ENCODE data around the gene CYP17A1. TPM values are rescaled to one million over a fixed set of nuclear protein-coding genes. Genes with fewer than 3 reads are reported as not detected.
"Not testable (repeated sequence)": the region's sequence is repeated elsewhere in the genome, so short reads cannot be mapped to it uniquely, and the experiment has no call there.

The CYP17A1 gene
- total and polyA plus RNA-seq, 2 donors from 2014 or later, result 3.3 to 11.6 TPM

GRCh38 chr10:102841827-102842345 is 4.7 kb upstream of the CYP17A1 start:
- no peak overlapping the region for H3K9ac ChIP-seq (ENCODE audit: low read length in 3 of 3)
- FAIRE-seq (no peak), DNase-seq (no peak)
- intact Hi-C loops (cut with DNase I), result no loop called here
- H3K4me1 ChIP-seq (ENCODE audit: control insufficient read depth in 2 of 3, insufficient read depth in 2 of 3, low read depth in 1 of 3, low read length in 3 of 3), result peaks cover 0 to 4% (median 0%) of the 10 kb centered on the region in 3 donors
- peaks cover 0 to 12% (median 4%) of the 10 kb centered on the region in 3 donors for H3K9me3 ChIP-seq (ENCODE audit: control insufficient read depth in 2 of 3, insufficient read depth in 1 of 3, low read length in 3 of 3)
- no peak for TF ChIP-seq CTCF (IDR thresholded peaks at IDR 0.05; ENCODE audit: borderline replicate concordance, extremely low read depth, insufficient read depth)
- H3K27me3 ChIP-seq (ENCODE audit: control insufficient read depth, insufficient read depth, low read length), result no peaks in the 10 kb centered on the region
- no peaks in the 10 kb centered on the region for H3K36me3 ChIP-seq (ENCODE audit: control insufficient read depth in 2 of 3, insufficient read depth in 3 of 3, low read length in 3 of 3)
- no peak overlapping the region for H3K4me3 ChIP-seq (ENCODE audit: low read length in 3 of 3)
- no peak overlapping the region for H3K27ac ChIP-seq (ENCODE audit: low read depth in 2 of 2, low read length in 2 of 2)

GRCh38 chr10:102838276-102838927 is 1.2 kb upstream of the CYP17A1 start:
- H3K27ac ChIP-seq (ENCODE audit: low read depth in 2 of 2, low read length in 2 of 2); H3K4me1 ChIP-seq (ENCODE audit: control insufficient read depth in 2 of 3, insufficient read depth in 2 of 3, low read depth in 1 of 3, low read length in 3 of 3); intact Hi-C loops (cut with DNase I); H3K9ac ChIP-seq (ENCODE audit: low read length in 3 of 3); H3K4me3 ChIP-seq (ENCODE audit: low read length in 3 of 3); H3K27me3 ChIP-seq (ENCODE audit: control insufficient read depth, insufficient read depth, low read length); H3K9me3 ChIP-seq (ENCODE audit: control insufficient read depth in 2 of 3, insufficient read depth in 1 of 3, low read length in 3 of 3); H3K36me3 ChIP-seq (ENCODE audit: control insufficient read depth in 2 of 3, insufficient read depth in 3 of 3, low read length in 3 of 3); DNase-seq; FAIRE-seq: not testable (repeated sequence)

GRCh38 chr10:102835007-102835482 is 2.2 kb downstream of the CYP17A1 start:
- Histone ChIP-seq H3K36me3 (ENCODE audit: control insufficient read depth in 2 of 3, insufficient read depth in 3 of 3, low read length in 3 of 3) (peaks cover 0 to 3% (median 0%) of the 10 kb centered on the region in 3 donors), H3K9me3 (ENCODE audit: control insufficient read depth in 2 of 3, insufficient read depth in 1 of 3, low read length in 3 of 3) (peaks cover 0 to 5% (median 4%) of the 10 kb centered on the region in 3 donors), H3K9ac (ENCODE audit: low read length in 3 of 3) (peak overlapping the region in 1 of 3 donors; percentile 6), H3K27ac (ENCODE audit: low read depth in 2 of 2, low read length in 2 of 2) (no peak overlapping the region), H3K4me1 (ENCODE audit: control insufficient read depth in 2 of 3, insufficient read depth in 2 of 3, low read depth in 1 of 3, low read length in 3 of 3) (peaks cover 0 to 9% (median 0%) of the 10 kb centered on the region in 3 donors), H3K27me3 (ENCODE audit: control insufficient read depth, insufficient read depth, low read length) (no peaks in the 10 kb centered on the region), H3K4me3 (ENCODE audit: low read length in 3 of 3) (peak overlapping the region in 2 of 3 donors; percentile 19 to 56)
- intact Hi-C loops (cut with DNase I), result no loop called here
- FAIRE-seq (no peak), DNase-seq (peak; percentile 74 to 91 (median 85))
- peak; percentile 84 for TF ChIP-seq CTCF (IDR thresholded peaks at IDR 0.05; ENCODE audit: borderline replicate concordance, extremely low read depth, insufficient read depth)

- FAIRE-seq (no peak), DNase-seq (no peak)
- intact Hi-C loops (cut with DNase I), result no loop called here
- peaks cover 0 to 9% (median 0%) of the 10 kb centered on the region in 3 donors for H3K4me1 ChIP-seq (ENCODE audit: control insufficient read depth in 2 of 3, insufficient read depth in 2 of 3, low read depth in 1 of 3, low read length in 3 of 3)
- no peak overlapping the region for H3K9ac ChIP-seq (ENCODE audit: low read length in 3 of 3)
- no peak for TF ChIP-seq CTCF (IDR thresholded peaks at IDR 0.05; ENCODE audit: borderline replicate concordance, extremely low read depth, insufficient read depth)
- peaks cover 0 to 5% (median 4%) of the 10 kb centered on the region in 3 donors for H3K9me3 ChIP-seq (ENCODE audit: control insufficient read depth in 2 of 3, insufficient read depth in 1 of 3, low read length in 3 of 3)
- H3K27me3 ChIP-seq (ENCODE audit: control insufficient read depth, insufficient read depth, low read length), result no peaks in the 10 kb centered on the region
- H3K4me3 ChIP-seq (ENCODE audit: low read length in 3 of 3), result no peak overlapping the region
- H3K36me3 ChIP-seq (ENCODE audit: control insufficient read depth in 2 of 3, insufficient read depth in 3 of 3, low read length in 3 of 3), result peaks cover 0 to 3% (median 0%) of the 10 kb centered on the region in 3 donors
- H3K27ac ChIP-seq (ENCODE audit: low read depth in 2 of 2, low read length in 2 of 2), result no peak overlapping the region
These were observed 3.1 kb downstream of the CYP17A1 start for GRCh38 chr10:102834143-102834542.
